ENCODE results near the gene PDE4D. TPM values are rescaled to one million over a fixed set of nuclear protein-coding genes. Genes with fewer than 3 reads are reported as not detected.

Gene PDE4D
- total and polyA plus RNA-seq, 2 donors (not counting 1 experiment from before 2014, with no cell fraction given), result 14.9 to 171 TPM

GRCh38 chr5:59137846-59138245, 755.7 kb downstream of the PDE4D start:
- CTCF ChIA-PET, result interaction anchor here (1.0 to 1.4 kb wide), 3 partner anchors 9 to 50 kb away, joined by 3 read pairs; no protein-coding TSS in a partner anchor
- no peak overlapping the region for H3K4me2 ChIP-seq (replicated peaks; ENCODE audit: low read depth, low read length, poor library complexity, severe bottlenecking)
- no peak overlapping the region for H3K27ac ChIP-seq (ENCODE audit: low read length in 2 of 2)
- ATAC-seq (ENCODE audit: low read depth), result no peak
- no peaks in the 10 kb centered on the region for H3K36me3 ChIP-seq (replicated peaks in 1 of 2; ENCODE audit: control extremely low read depth in 1 of 2, control insufficient read depth in 1 of 2, extremely low read depth in 1 of 2, insufficient read depth in 2 of 2, low read length in 1 of 2)
- no peaks in the 10 kb centered on the region for H3K27me3 ChIP-seq (replicated peaks in 1 of 4; ENCODE audit: control extremely low read depth in 1 of 4, control insufficient read depth in 3 of 4, insufficient read depth in 4 of 4, low read length in 3 of 4)
- Mint-ChIP-seq H3K27me3 (no peaks in the 10 kb centered on the region), H3K4me1 (no peaks in the 10 kb centered on the region), H3K4me3 (no peak overlapping the region), H3K27ac (no peak overlapping the region), H3K9me3 (ENCODE audit: insufficient read depth) (no peaks in the 10 kb centered on the region)
- no peaks in the 10 kb centered on the region for H4K20me1 ChIP-seq (ENCODE audit: control insufficient read depth, insufficient read depth, low read length, poor library complexity, severe bottlenecking)
- POLR2A ChIA-PET, result no interaction called here
- H3K9me3 ChIP-seq (ENCODE audit: control extremely low read depth in 1 of 3, control insufficient read depth in 2 of 3, insufficient read depth in 1 of 3, low read length in 2 of 3), result no peaks in the 10 kb centered on the region
- 86% methylated on average over 1 of the region's 2 CpGs for WGBS (ENCODE audit: insufficient coverage)
- no peak for DNase-seq
- TF ChIP-seq EZH2 (IDR thresholded peaks at IDR 0.05; ENCODE audit: borderline replicate concordance, insufficient read depth, low read depth, low read length, poor library complexity, severe bottlenecking) (no peak), CTCF (IDR thresholded peaks at IDR 0.05) (no peak)
- no peak overlapping the region for H3K9ac ChIP-seq (ENCODE audit: low read length)
- intact Hi-C loops (cut with micrococcal nuclease), result no loop called here
- no peaks in the 10 kb centered on the region for H3K4me1 ChIP-seq (ENCODE audit: control insufficient read depth in 2 of 2, insufficient read depth in 2 of 2, low read length in 2 of 2)
- H3K4me3 ChIP-seq (ENCODE audit: control extremely low read depth in 1 of 5, extremely low read depth in 1 of 5, insufficient read depth in 1 of 5, low read depth in 2 of 5, low read length in 4 of 5), result no peak overlapping the region
- no peak overlapping the region for H2AFZ ChIP-seq (ENCODE audit: insufficient read depth, low read depth, low read length, poor library complexity, severe bottlenecking)
- H3K79me2 ChIP-seq (ENCODE audit: control insufficient read depth, insufficient read depth, low read length), result no peaks in the 10 kb centered on the region

- Mint-ChIP-seq H3K27me3 (no peaks in the 10 kb centered on the region), H3K4me3 (no peak overlapping the region)
- intact Hi-C loops (cut with micrococcal nuclease), result no loop called here
Observed at GRCh38 chr5:59136549-59136948, 757.0 kb downstream of the PDE4D start.

More at GRCh38 chr5:59136549-59136948, 757.0 kb downstream of the PDE4D start:
- Histone ChIP-seq H3K36me3 (replicated peaks in 1 of 2; ENCODE audit: control extremely low read depth in 1 of 2, control insufficient read depth in 1 of 2, extremely low read depth in 1 of 2, insufficient read depth in 2 of 2, low read length in 1 of 2) (no peaks in the 10 kb centered on the region), H3K9ac (ENCODE audit: low read length) (no peak overlapping the region), H3K79me2 (ENCODE audit: control insufficient read depth, insufficient read depth, low read length) (no peaks in the 10 kb centered on the region), H3K9me3 (ENCODE audit: control extremely low read depth in 1 of 3, control insufficient read depth in 2 of 3, insufficient read depth in 1 of 3, low read length in 2 of 3) (no peaks in the 10 kb centered on the region), H3K4me1 (ENCODE audit: control insufficient read depth in 2 of 2, insufficient read depth in 2 of 2, low read length in 2 of 2) (no peaks in the 10 kb centered on the region), H2AFZ (ENCODE audit: insufficient read depth, low read depth, low read length, poor library complexity, severe bottlenecking) (no peak overlapping the region), H3K4me3 (ENCODE audit: control extremely low read depth in 1 of 5, extremely low read depth in 1 of 5, insufficient read depth in 1 of 5, low read depth in 2 of 5, low read length in 4 of 5) (no peak overlapping the region), H4K20me1 (ENCODE audit: control insufficient read depth, insufficient read depth, low read length, poor library complexity, severe bottlenecking) (no peaks in the 10 kb centered on the region), H3K4me2 (replicated peaks; ENCODE audit: low read depth, low read length, poor library complexity, severe bottlenecking) (no peak overlapping the region), H3K27me3 (replicated peaks in 1 of 4; ENCODE audit: control extremely low read depth in 1 of 4, control insufficient read depth in 3 of 4, insufficient read depth in 4 of 4, low read length in 3 of 4) (no peaks in the 10 kb centered on the region), H3K27ac (ENCODE audit: low read length in 2 of 2) (no peak overlapping the region)
- Mint-ChIP-seq H3K9me3 (ENCODE audit: insufficient read depth) (no peaks in the 10 kb centered on the region), H3K27ac (no peak overlapping the region), H3K4me1 (no peaks in the 10 kb centered on the region)
- TF ChIP-seq CTCF (IDR thresholded peaks at IDR 0.05) (no peak), EZH2 (IDR thresholded peaks at IDR 0.05; ENCODE audit: borderline replicate concordance, insufficient read depth, low read depth, low read length, poor library complexity, severe bottlenecking) (no peak)
- ChIA-PET POLR2A (no interaction called here), CTCF (interaction anchor here (0.8 kb wide), 1 partner anchor 265 kb away, joined by 3 read pairs; no protein-coding TSS in a partner anchor)
- DNase-seq (no peak), ATAC-seq (ENCODE audit: low read depth) (no peak)
- WGBS (ENCODE audit: insufficient coverage), result no CpG with 5 or more reads among the region's 2 CpGs
